ENCODE measurements around the gene FKBP1A.

GRCh38 chr20:1368448-1369199, 24.2 kb downstream of the FKBP1A start:
- TF ChIP-seq, protein P1, sequence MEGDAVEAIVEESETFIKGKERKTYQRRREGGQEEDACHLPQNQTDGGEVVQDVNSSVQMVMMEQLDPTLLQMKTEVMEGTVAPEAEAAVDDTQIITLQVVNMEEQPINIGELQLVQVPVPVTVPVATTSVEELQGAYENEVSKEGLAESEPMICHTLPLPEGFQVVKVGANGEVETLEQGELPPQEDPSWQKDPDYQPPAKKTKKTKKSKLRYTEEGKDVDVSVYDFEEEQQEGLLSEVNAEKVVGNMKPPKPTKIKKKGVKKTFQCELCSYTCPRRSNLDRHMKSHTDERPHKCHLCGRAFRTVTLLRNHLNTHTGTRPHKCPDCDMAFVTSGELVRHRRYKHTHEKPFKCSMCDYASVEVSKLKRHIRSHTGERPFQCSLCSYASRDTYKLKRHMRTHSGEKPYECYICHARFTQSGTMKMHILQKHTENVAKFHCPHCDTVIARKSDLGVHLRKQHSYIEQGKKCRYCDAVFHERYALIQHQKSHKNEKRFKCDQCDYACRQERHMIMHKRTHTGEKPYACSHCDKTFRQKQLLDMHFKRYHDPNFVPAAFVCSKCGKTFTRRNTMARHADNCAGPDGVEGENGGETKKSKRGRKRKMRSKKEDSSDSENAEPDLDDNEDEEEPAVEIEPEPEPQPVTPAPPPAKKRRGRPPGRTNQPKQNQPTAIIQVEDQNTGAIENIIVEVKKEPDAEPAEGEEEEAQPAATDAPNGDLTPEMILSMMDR (IDR thresholded peaks at IDR 0.05; ENCODE audit: low read depth, low read length) = no peak
- no peak for TF ChIP-seq EZH2phosphoT487 (IDR thresholded peaks at IDR 0.05; ENCODE audit: low read depth)

Data from OCI-LY3 (cell line).